Measurements from ENCODE around the gene TRAFD1. TPM values are rescaled to one million over a fixed set of nuclear protein-coding genes. Genes with fewer than 3 reads are reported as not detected.

TRAFD1 gene
- total and polyA plus RNA-seq, 4 donors = 16.9 to 43.1 (median 37.8) TPM

DNA sequence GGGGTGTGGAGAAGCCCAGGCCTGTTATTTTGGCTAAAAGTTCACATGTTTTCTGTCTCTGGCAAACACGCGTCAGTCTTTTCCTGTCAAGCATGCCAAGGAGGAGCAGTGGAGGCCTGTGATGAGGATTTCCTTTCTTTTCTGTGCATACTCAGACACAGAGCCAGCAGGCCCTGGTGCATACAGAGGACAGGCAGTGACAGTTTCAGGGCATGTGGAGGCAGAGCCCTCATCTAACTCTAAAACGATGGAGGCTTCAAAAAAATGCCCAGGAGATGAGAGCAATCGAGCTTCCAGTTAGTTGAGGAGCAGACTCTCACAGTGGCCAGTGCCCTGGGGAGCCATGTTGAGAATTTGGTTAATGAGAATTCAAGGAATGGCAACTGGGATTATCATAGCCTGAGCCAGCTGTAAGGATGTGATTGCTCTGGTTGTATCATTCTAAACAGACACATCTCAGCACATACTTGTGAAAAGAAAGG lies 66.5 kb downstream of the TRAFD1 start:
- DNase-seq = peak; percentile 26 to 59 (median 58)
- 58 to 61% methylated on average over 4 of the region's 4 CpGs for WGBS, 2 donors
- no peaks in the 10 kb centered on the region for H3K9me3 ChIP-seq (ENCODE audit: control insufficient read depth in 4 of 4, insufficient read depth in 3 of 4, low read length in 3 of 4)
- no peak overlapping the region for H3K27ac ChIP-seq (ENCODE audit: low read depth in 1 of 2, low read length in 1 of 2)
- no peaks in the 10 kb centered on the region for H3K27me3 ChIP-seq (ENCODE audit: control insufficient read depth in 3 of 3, insufficient read depth in 3 of 3, low read length in 2 of 3)
- no peak for ATAC-seq (ENCODE audit: insufficient read depth, low FRiP score)
- TF ChIP-seq, protein P1, sequence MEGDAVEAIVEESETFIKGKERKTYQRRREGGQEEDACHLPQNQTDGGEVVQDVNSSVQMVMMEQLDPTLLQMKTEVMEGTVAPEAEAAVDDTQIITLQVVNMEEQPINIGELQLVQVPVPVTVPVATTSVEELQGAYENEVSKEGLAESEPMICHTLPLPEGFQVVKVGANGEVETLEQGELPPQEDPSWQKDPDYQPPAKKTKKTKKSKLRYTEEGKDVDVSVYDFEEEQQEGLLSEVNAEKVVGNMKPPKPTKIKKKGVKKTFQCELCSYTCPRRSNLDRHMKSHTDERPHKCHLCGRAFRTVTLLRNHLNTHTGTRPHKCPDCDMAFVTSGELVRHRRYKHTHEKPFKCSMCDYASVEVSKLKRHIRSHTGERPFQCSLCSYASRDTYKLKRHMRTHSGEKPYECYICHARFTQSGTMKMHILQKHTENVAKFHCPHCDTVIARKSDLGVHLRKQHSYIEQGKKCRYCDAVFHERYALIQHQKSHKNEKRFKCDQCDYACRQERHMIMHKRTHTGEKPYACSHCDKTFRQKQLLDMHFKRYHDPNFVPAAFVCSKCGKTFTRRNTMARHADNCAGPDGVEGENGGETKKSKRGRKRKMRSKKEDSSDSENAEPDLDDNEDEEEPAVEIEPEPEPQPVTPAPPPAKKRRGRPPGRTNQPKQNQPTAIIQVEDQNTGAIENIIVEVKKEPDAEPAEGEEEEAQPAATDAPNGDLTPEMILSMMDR (IDR thresholded peaks at IDR 0.05; ENCODE audit: control extremely low read depth, extremely low read depth) = no peak
- no peak overlapping the region for H3K9ac ChIP-seq (ENCODE audit: insufficient read depth in 1 of 2, low read length in 2 of 2)
- peaks cover 0 to 23% (median 2%) of the 10 kb centered on the region in 5 donors for H3K4me1 ChIP-seq (ENCODE audit: control insufficient read depth in 5 of 5, insufficient read depth in 5 of 5, low read length in 5 of 5)
- no peak overlapping the region for H3K4me3 ChIP-seq
- H3K36me3 ChIP-seq (ENCODE audit: control insufficient read depth in 4 of 4, insufficient read depth in 4 of 4, low read length in 4 of 4) = peaks cover 0 to 40% (median 29%) of the 10 kb centered on the region in 4 donors

DNA sequence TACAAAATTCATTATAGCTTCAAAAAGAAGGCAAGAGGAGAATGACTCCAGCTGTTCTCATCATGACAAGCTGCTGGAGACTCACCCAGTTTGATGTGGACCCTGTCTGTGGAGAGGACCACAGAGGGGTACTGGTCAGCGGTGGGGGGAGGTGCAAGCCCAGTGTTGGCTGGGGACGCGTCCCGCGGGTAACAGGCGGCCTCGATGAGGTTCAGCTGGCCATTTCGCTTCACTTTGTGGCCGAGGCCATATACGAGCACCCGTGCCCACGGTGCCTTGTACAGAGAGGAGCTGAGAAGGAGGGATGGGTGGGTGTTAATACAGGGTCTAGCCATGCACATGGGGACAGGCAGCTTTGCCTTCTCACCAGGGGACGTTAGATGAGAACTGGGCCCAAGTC lies 67.1 kb downstream of the TRAFD1 start:
- 93 to 94% methylated on average over 13 of the region's 13 CpGs for WGBS, 2 donors
- H3K27ac ChIP-seq (ENCODE audit: low read depth in 1 of 2, low read length in 1 of 2) = no peak overlapping the region
- TF ChIP-seq, protein P1 (IDR thresholded peaks at IDR 0.05; ENCODE audit: control extremely low read depth, extremely low read depth) = no peak
- no peak overlapping the region for H3K9ac ChIP-seq (ENCODE audit: insufficient read depth in 1 of 2, low read length in 2 of 2)
- no peaks in the 10 kb centered on the region for H3K27me3 ChIP-seq (ENCODE audit: control insufficient read depth in 3 of 3, insufficient read depth in 3 of 3, low read length in 2 of 3)
- H3K4me3 ChIP-seq = no peak overlapping the region
- peaks cover 0 to 23% (median 2%) of the 10 kb centered on the region in 5 donors for H3K4me1 ChIP-seq (ENCODE audit: control insufficient read depth in 5 of 5, insufficient read depth in 5 of 5, low read length in 5 of 5)
- no peaks in the 10 kb centered on the region for H3K9me3 ChIP-seq (ENCODE audit: control insufficient read depth in 4 of 4, insufficient read depth in 3 of 4, low read length in 3 of 4)
- peak in 1 of 3 donors; percentile 14 for DNase-seq
- ATAC-seq (ENCODE audit: insufficient read depth, low FRiP score) = no peak
- H3K36me3 ChIP-seq (ENCODE audit: control insufficient read depth in 4 of 4, insufficient read depth in 4 of 4, low read length in 4 of 4) = peaks cover 0 to 40% (median 31%) of the 10 kb centered on the region in 4 donors

- Histone ChIP-seq H3K4me3 (no peak overlapping the region), H3K36me3 (ENCODE audit: control insufficient read depth in 4 of 4, insufficient read depth in 4 of 4, low read length in 4 of 4) (peaks cover 0 to 39% (median 30%) of the 10 kb centered on the region in 4 donors), H3K27ac (ENCODE audit: low read depth in 1 of 2, low read length in 1 of 2) (no peak overlapping the region), H3K9ac (ENCODE audit: insufficient read depth in 1 of 2, low read length in 2 of 2) (no peak overlapping the region), H3K9me3 (ENCODE audit: control insufficient read depth in 4 of 4, insufficient read depth in 3 of 4, low read length in 3 of 4) (no peaks in the 10 kb centered on the region), H3K27me3 (ENCODE audit: control insufficient read depth in 3 of 3, insufficient read depth in 3 of 3, low read length in 2 of 3) (no peaks in the 10 kb centered on the region), H3K4me1 (ENCODE audit: control insufficient read depth in 5 of 5, insufficient read depth in 5 of 5, low read length in 5 of 5) (peaks cover 0 to 23% (median 2%) of the 10 kb centered on the region in 5 donors)
- ATAC-seq (ENCODE audit: insufficient read depth, low FRiP score) (no peak), DNase-seq (no peak)
- TF ChIP-seq, protein P1 (IDR thresholded peaks at IDR 0.05; ENCODE audit: control extremely low read depth, extremely low read depth) = no peak
- WGBS, 2 donors = 94 to 97% methylated on average over 20 of the region's 20 CpGs
Measured at GRCh38 chr12:112194601-112195247, 69.4 kb downstream of the TRAFD1 start.

All from lung (tissue), 12 donors.